GM12878 (cell line): ENCODE results near the gene AURKAIP1. TPM values are rescaled to one million over a fixed set of nuclear protein-coding genes. Genes with fewer than 3 reads are reported as not detected.

ENCODE experiments used
- ATAC-seq: fragments of 200-7000 bp; cut with Tn5 transposase; 3 replicates; pipeline ENCODE4 v1.9.1; 2020; ENCODE audit warnings: mild to moderate bottlenecking, moderate library complexity
- BruUV-seq: library from RNA; stranded (reverse); fragments of 400-500 nt; replicated peaks from 2 replicates; lab custom pipeline; 2021; lab: Mats Ljungman, UMichigan
- CTCF ChIA-PET: fragments of 300-600 bp; sonication (Branson Sonifier 250); formaldehyde crosslinking; extraction: SDS; loops from one replicate; lab custom pipeline; 2021; ENCODE audit warnings: inconsistent platforms; lab: Yijun Ruan, JAX
- POLR2A ChIA-PET: fragments of 350-600 bp; formaldehyde crosslinking; extraction: SDS; loops from one replicate; lab custom pipeline; 2021; ENCODE audit warnings: inconsistent platforms; lab: Charles Lee
- RAD21 ChIA-PET: fragments of 300-600 bp; sonication (Branson Sonifier 250); formaldehyde crosslinking; loops from one replicate; lab custom pipeline; 2023; ENCODE audit warnings: antibody characterized with exemption; ENCODE audit not compliant: unreplicated experiment; lab: Charles Lee
- SMC1A ChIA-PET: fragments of 300-600 bp; sonication (Branson Sonifier 250); formaldehyde crosslinking; loops from one replicate; lab custom pipeline; 2023; ENCODE audit not compliant: unreplicated experiment, uncharacterized antibody; lab: Charles Lee
- DNase-seq: peaks from one replicate; pipeline ENCODE4 v3.0.0-alpha.2; 2011; ENCODE audit warnings: low read depth, low spot score
- FAIRE-seq: peaks from 3 replicates; lab custom pipeline; 2011; peaks lifted over from hg19 to GRCh38; lab: Jason Lieb, UNC
- H2AFZ ChIP-seq: 2 replicates; pipeline ENCODE4 v1.6.0; 2011; ENCODE audit warnings: low read depth, low read length, control low read depth; ENCODE audit not compliant: control insufficient read depth
- H3K27ac ChIP-seq: 2 replicates; pipeline ENCODE4 v1.5.1; 2011; ENCODE audit warnings: control low read depth; ENCODE audit not compliant: control insufficient read depth, insufficient read depth
- H3K27me3 ChIP-seq, 2 experiments: replicated peaks in 1 of 2; 2 replicates each; pipeline versions ENCODE4 v1.6.0 to v1.6.1; 2011; ENCODE audit warnings: low read length in 1 of 2; ENCODE audit not compliant: control insufficient read depth in 2 of 2, insufficient read depth in 2 of 2
- H3K36me3 ChIP-seq, 2 experiments: 2 replicates each; pipeline ENCODE4 v1.5.1; 2011; ENCODE audit warnings: low read length in 1 of 2; ENCODE audit not compliant: control insufficient read depth in 2 of 2, insufficient read depth in 2 of 2
- H3K4me1 ChIP-seq: 2 replicates; pipeline ENCODE4 v1.6.1; 2011; ENCODE audit warnings: mild to moderate bottlenecking, low read length, moderate library complexity, mixed read lengths; ENCODE audit not compliant: control insufficient read depth, insufficient read depth
- H3K4me2 ChIP-seq: 2 replicates; pipeline ENCODE4 v1.6.0; 2011; ENCODE audit warnings: control low read depth; ENCODE audit not compliant: control insufficient read depth, insufficient read depth
- H3K4me3 ChIP-seq: fragments of 200-600 bp; sonication (generic); 2 replicates; pipeline ENCODE4 v1.5.1; 2016
- H3K79me2 ChIP-seq: 2 replicates; pipeline ENCODE4 v1.6.0; 2011; ENCODE audit warnings: low read length; ENCODE audit not compliant: control insufficient read depth, insufficient read depth
- H3K9ac ChIP-seq: 2 replicates; pipeline ENCODE4 v1.8.0; 2011; ENCODE audit warnings: low read length, control low read depth, mixed read lengths; ENCODE audit not compliant: control insufficient read depth, insufficient read depth
- H3K9me3 ChIP-seq: replicated peaks from 3 replicates; pipeline ENCODE4 v1.5.1; 2011; ENCODE audit warnings: mild to moderate bottlenecking, low read length; ENCODE audit not compliant: control insufficient read depth, insufficient read depth
- H4K20me1 ChIP-seq: 2 replicates; pipeline ENCODE4 v1.6.0; 2011; ENCODE audit not compliant: control insufficient read depth, insufficient read depth
- BRCA1 ChIP-seq: IDR thresholded peaks from 2 replicates; pipeline ENCODE4 v1.6.1; 2011; ENCODE audit warnings: low read depth, low read length, improper control_type of control experiment
- CBX5 ChIP-seq: sonication (generic); IDR thresholded peaks from 2 replicates; pipeline ENCODE4 v1.6.1; 2016; ENCODE audit warnings: low read depth, moderate library complexity, mild to moderate bottlenecking, inconsistent platforms
- CEBPB ChIP-seq, 2 experiments: fragments of 150-350 bp in 1 of 2; IDR thresholded peaks; 2 replicates each; pipeline ENCODE4 v1.6.1; 2012 to 2014; ENCODE audit warnings: low read depth in 2 of 2, low read length in 2 of 2, borderline replicate concordance in 1 of 2, inconsistent platforms in 1 of 2
- EGR1 ChIP-seq, 2 experiments: IDR thresholded peaks; 1 replicate in 1 of 2; 2 replicates in 1 of 2; pipeline ENCODE4 v1.6.1; 2011 to 2012; ENCODE audit warnings: low read depth in 2 of 2, low read length in 2 of 2, borderline replicate concordance in 1 of 2, mild to moderate bottlenecking in 1 of 2, moderate library complexity in 1 of 2
- KLF5 ChIP-seq: fragments of 450-650 bp; IDR thresholded peaks from 2 replicates; pipeline ENCODE4 v1.6.1; 2014; ENCODE audit warnings: mild to moderate bottlenecking; ENCODE audit not compliant: partially characterized antibody
- MEF2B ChIP-seq: fragments of 450-650 bp; IDR thresholded peaks from 2 replicates; pipeline ENCODE4 v1.6.1; 2018; ENCODE audit warnings: mild to moderate bottlenecking, moderate library complexity; ENCODE audit not compliant: partially characterized antibody, poor library complexity, severe bottlenecking
- NR2C1 ChIP-seq: fragments of 450-650 bp; IDR thresholded peaks from 2 replicates; pipeline ENCODE4 v1.6.1; 2017; ENCODE audit warnings: antibody characterized with exemption, mild to moderate bottlenecking, moderate library complexity
- POLR2AphosphoS5 ChIP-seq: IDR thresholded peaks from 2 replicates; pipeline ENCODE4 v1.6.1; 2011; ENCODE audit warnings: mild to moderate bottlenecking, low read length, inconsistent platforms
- WGBS: methylation state at CpG from one replicate; pipeline ENCODE4 v1.1.6; 2016; ENCODE audit warnings: low lambda C conversion rate; ENCODE audit not compliant: insufficient replicate concordance, insufficient coverage; ENCODE audit errors: missing lambda C conversion rate; 5-methylcytosine and 5-hydroxymethylcytosine counted together
- in situ Hi-C: fragments of 300-500 bp; cut with MboI; formaldehyde crosslinking; loops from 9 replicates; pipeline ENCODE4 v1.14.3; 2018; ENCODE audit warnings: mixed read lengths
- intact Hi-C: fragments of 100-400 bp; cut with micrococcal nuclease; formaldehyde crosslinking; loops from one replicate; pipeline ENCODE4 v1.14.2; 2022; ENCODE audit not compliant: unreplicated experiment
- polyA plus RNA-seq, 11 experiments: library from polyadenylated mRNA; depleted of rRNA in 4 of 11; unstranded in 6 of 11; stranded (reverse) in 5 of 11; fragments of >200 nt; fragmentation: Nextera tagmentation in 4 of 11; fragmentation: Illumina TruSeq in 1 of 11; extraction: Ambion mirVana in 4 of 11; extraction: Trizol in 1 of 11; gene quantifications; 1 replicate in 1 of 11; 2 replicates in 10 of 11; pipeline versions ENCODE4 v1.2.1 to v1.2.3, GENCODE V29; 2011 to 2016; ENCODE audit warnings: inconsistent platforms in 2 of 11, missing spikeins in 2 of 11, low read depth in 1 of 11
- total RNA-seq, 4 experiments: library from RNA; depleted of rRNA in 3 of 4; stranded (reverse); fragments of >200 nt in 3 of 4; fragmentation: Illumina TruSeq in 1 of 4; extraction: Trizol in 1 of 4; gene quantifications; 2 replicates each; pipeline versions ENCODE4 v1.2.1 to v1.2.3, GENCODE V29; 2013 to 2021

The AURKAIP1 gene
- total and polyA plus RNA-seq, 10 of the 15 experiments (the other 5 are each of a cell fraction or from before 2014, with no cell fraction given) = 6.5 to 366 (median 120) TPM

- H3K27ac ChIP-seq = peak overlapping the region; percentile 86
- no peaks in the 10 kb centered on the region for H3K27me3 ChIP-seq
- peak overlapping the region; percentile 94 for H3K4me3 ChIP-seq
- H3K4me2 ChIP-seq = peak overlapping the region; percentile 95
- peaks cover 30% of the 10 kb centered on the region for H3K79me2 ChIP-seq
- ChIA-PET CTCF (interaction anchor here (1.1 to 1.8 kb wide), 5 partner anchors 26 to 131 kb away, joined by 3 to 4 read pairs (median 4); partner anchors contain the start of gene MRPL20), POLR2A (interaction anchor here (1.2 to 2.5 kb wide), 3 partner anchors 25 to 130 kb away, joined by 3 to 17 read pairs (median 5); partner anchors contain the start of gene CCNL2), SMC1A (interaction anchor here (1.0 to 1.5 kb wide), 4 partner anchors 31 to 66 kb away, joined by 3 to 5 read pairs (median 4); no protein-coding TSS in a partner anchor)
- H4K20me1 ChIP-seq = no peaks in the 10 kb centered on the region
- H3K36me3 ChIP-seq = peaks cover 0 to 3% of the 10 kb centered on the region in 2 experiments; a peak in 2 of 4 replicates
- H3K4me1 ChIP-seq = peaks cover 24% of the 10 kb centered on the region
- BruUV-seq = no TSS peak
- DNase-seq (no peak), ATAC-seq (peak; percentile 0; the same call in 1 of the 3 replicates), FAIRE-seq (no peak)
- peak overlapping the region; percentile 67 for H2AFZ ChIP-seq
- intact Hi-C loops = loop anchor here (2.0 to 10.0 kb wide), 2 partner anchors 66 to 130 kb away; partner anchors contain the start of gene PUSL1
- peak overlapping the region; percentile 95 for H3K9ac ChIP-seq
- in situ Hi-C loops = no loop called here
- no peaks in the 10 kb centered on the region for H3K9me3 ChIP-seq
- TF ChIP-seq BRCA1 = no peak
- TF ChIP-seq MEF2B = peak; percentile 71
- TF ChIP-seq NR2C1 = no peak
- TF ChIP-seq KLF5 = no peak
- TF ChIP-seq CEBPB (IDR thresholded peaks at IDR 0.05; ENCODE audit: borderline replicate concordance in 1 of 2, low read depth in 2 of 2, low read length in 2 of 2) = no peak
- TF ChIP-seq EGR1 (IDR thresholded peaks at IDR 0.05; ENCODE audit: borderline replicate concordance in 1 of 2, low read depth in 2 of 2, low read length in 2 of 2) = 0 out of 3 replicates have a peak, but pooled peaks of 1 of the 2 experiments have one; percentile 25
- no peak for TF ChIP-seq CBX5
- 0 out of 2 replicates have a peak, but pooled peaks have one; percentile 4 for TF ChIP-seq POLR2AphosphoS5
- TF ChIP-seq, all 136 proteins: peak for 3
- whole genome bisulfite sequencing = 4% methylated on average over 24 of the region's 24 CpGs
- RAD21 ChIA-PET = interaction anchor here (1.2 to 1.4 kb wide), 4 partner anchors 25 to 131 kb away, joined by 3 to 5 read pairs (median 4); partner anchors contain the start of gene CCNL2
Observed at GRCh38 chr1:1374589-1374928, 448 bp downstream of the AURKAIP1 start.
